OCI-LY7 (cell line): ENCODE data around the gene CLEC4C. TPM values are rescaled to one million over a fixed set of nuclear protein-coding genes. Genes with fewer than 3 reads are reported as not detected.

Source experiments
- BruUV-seq: library from RNA; stranded (reverse); fragments of 400-500 nt; replicated peaks from 2 replicates; lab custom pipeline; 2021; lab: Mats Ljungman, UMichigan
- CTCF ChIA-PET: fragments of 300-600 bp; sonication (Branson Sonifier 250); formaldehyde crosslinking; loops from one replicate; lab custom pipeline; 2022; ENCODE audit warnings: antibody characterized with exemption; ENCODE audit not compliant: unreplicated experiment; lab: Charles Lee
- POLR2A ChIA-PET: fragments of 300-600 bp; sonication (Branson Sonifier 250); formaldehyde crosslinking; loops from one replicate; lab custom pipeline; 2022; ENCODE audit warnings: antibody characterized with exemption; lab: Charles Lee
- DNase-seq: peaks from one replicate; pipeline ENCODE4 v3.0.0-alpha.2; 2015; ENCODE audit warnings: low spot score
- H2AFZ ChIP-seq: fragments of 200-600 bp; sonication (generic), shearing (Covaris generic); 2 replicates; pipeline ENCODE4 v1.6.1; 2014; ENCODE audit warnings: mild to moderate bottlenecking, antibody characterized with exemption, low read length, moderate library complexity
- H3K27ac ChIP-seq: fragments of 200-600 bp; sonication (generic); 2 replicates; pipeline ENCODE4 v1.5.1; 2014; ENCODE audit warnings: mixed run types, low read depth, mild to moderate bottlenecking, moderate library complexity, low read length, inconsistent platforms; ENCODE audit not compliant: poor library complexity, severe bottlenecking
- H3K36me3 ChIP-seq: fragments of 200-600 bp; sonication (generic); 2 replicates; pipeline ENCODE4 v1.6.1; 2014; ENCODE audit warnings: mild to moderate bottlenecking, antibody characterized with exemption, low read length, moderate library complexity, mixed read lengths; ENCODE audit not compliant: insufficient read depth
- H3K4me1 ChIP-seq: fragments of 200-600 bp; sonication (generic); 2 replicates; pipeline ENCODE4 v1.5.1; 2014; ENCODE audit warnings: mild to moderate bottlenecking, low read length; ENCODE audit not compliant: insufficient read depth, poor library complexity, severe bottlenecking
- H3K4me2 ChIP-seq: fragments of 200-600 bp; sonication (generic); 2 replicates; pipeline ENCODE4 v1.6.1; 2014; ENCODE audit warnings: mild to moderate bottlenecking, low read length
- H3K4me3 ChIP-seq: fragments of 200-600 bp; sonication (generic); 2 replicates; pipeline ENCODE4 v1.5.1; 2014; ENCODE audit warnings: mild to moderate bottlenecking, low read depth, low read length; ENCODE audit not compliant: poor library complexity, severe bottlenecking
- H3K79me2 ChIP-seq: fragments of 200-600 bp; sonication (generic); 2 replicates; pipeline ENCODE4 v1.6.1; 2016; ENCODE audit warnings: low read depth, mild to moderate bottlenecking, low read length, moderate library complexity, mixed read lengths; ENCODE audit not compliant: insufficient read depth
- H3K9me2 ChIP-seq: fragments of 200-600 bp; sonication (generic); 2 replicates; pipeline ENCODE4 v1.6.1; 2016; ENCODE audit warnings: mild to moderate bottlenecking, low read length, mixed read lengths; ENCODE audit not compliant: insufficient read depth
- H3K9me3 ChIP-seq: fragments of 200-600 bp; sonication (generic); 2 replicates; pipeline ENCODE4 v1.6.1; 2014; ENCODE audit warnings: mild to moderate bottlenecking, mixed run types, low read length, mixed read lengths
- H4K20me1 ChIP-seq: fragments of 200-600 bp; sonication (generic); 2 replicates; pipeline ENCODE4 v1.6.1; 2014; ENCODE audit warnings: mild to moderate bottlenecking, antibody characterized with exemption, low read length, moderate library complexity, mixed read lengths; ENCODE audit not compliant: insufficient read depth
- EZH2phosphoT487 ChIP-seq: fragments of 200-600 bp; sonication (generic); IDR thresholded peaks from 2 replicates; pipeline ENCODE4 v1.6.1; 2018; ENCODE audit warnings: low read depth, borderline replicate concordance, mild to moderate bottlenecking, mixed run types, antibody characterized with exemption, low read length, moderate library complexity, mixed read lengths
- intact Hi-C: fragments of 100-400 bp; cut with micrococcal nuclease; formaldehyde crosslinking; loops from one replicate; pipeline ENCODE4 v1.10.0; 2022; ENCODE audit not compliant: unreplicated experiment
- total RNA-seq, 2 experiments: library from RNA; depleted of rRNA in 1 of 2; stranded (reverse); fragments of >200 nt in 1 of 2; shearing (Covaris generic) in 1 of 2; gene quantifications; 2 replicates each; pipeline ENCODE4 v1.2.3, GENCODE V29; 2014 to 2022
- TF ChIP-seq, protein P1 (sequence below): fragments of 200-600 bp; sonication (generic); conservative IDR thresholded peaks from 2 replicates; pipeline ENCODE4 v1.5.1; 2014; ENCODE audit warnings: mild to moderate bottlenecking, antibody characterized with exemption, low read length, moderate library complexity, mixed read lengths

CLEC4C gene
- total RNA-seq, 2 experiments from 2014 or later = not detected

DNA sequence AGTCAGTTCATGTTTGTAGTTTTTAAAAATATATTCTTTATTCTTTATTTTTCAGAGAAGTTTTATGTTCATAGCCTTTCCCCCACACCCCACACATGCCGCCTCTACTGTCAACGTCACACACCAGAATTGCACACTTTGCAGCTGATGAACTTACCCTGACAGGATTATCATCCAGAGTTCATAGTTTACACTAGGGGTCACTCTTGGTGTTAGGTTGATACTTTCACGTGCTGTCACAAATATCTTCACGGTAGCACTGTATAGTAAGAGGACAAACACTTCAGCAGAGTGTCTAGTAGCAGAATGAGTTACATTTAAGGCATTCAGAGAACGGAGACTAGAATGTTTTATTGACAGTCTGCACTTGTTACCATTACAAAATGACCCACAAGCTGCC lies 30.8 kb downstream of the CLEC4C start:
- H3K36me3 ChIP-seq = no peaks in the 10 kb centered on the region
- intact Hi-C loops = no loop called here
- H3K4me1 ChIP-seq = no peaks in the 10 kb centered on the region
- no peak overlapping the region for H3K4me2 ChIP-seq
- no peak overlapping the region for H2AFZ ChIP-seq
- no peaks in the 10 kb centered on the region for H3K9me3 ChIP-seq
- POLR2A ChIA-PET = no interaction called here
- no peaks in the 10 kb centered on the region for H4K20me1 ChIP-seq
- no TSS peak for BruUV-seq
- no peak for TF ChIP-seq EZH2phosphoT487
- TF ChIP-seq, protein P1, sequence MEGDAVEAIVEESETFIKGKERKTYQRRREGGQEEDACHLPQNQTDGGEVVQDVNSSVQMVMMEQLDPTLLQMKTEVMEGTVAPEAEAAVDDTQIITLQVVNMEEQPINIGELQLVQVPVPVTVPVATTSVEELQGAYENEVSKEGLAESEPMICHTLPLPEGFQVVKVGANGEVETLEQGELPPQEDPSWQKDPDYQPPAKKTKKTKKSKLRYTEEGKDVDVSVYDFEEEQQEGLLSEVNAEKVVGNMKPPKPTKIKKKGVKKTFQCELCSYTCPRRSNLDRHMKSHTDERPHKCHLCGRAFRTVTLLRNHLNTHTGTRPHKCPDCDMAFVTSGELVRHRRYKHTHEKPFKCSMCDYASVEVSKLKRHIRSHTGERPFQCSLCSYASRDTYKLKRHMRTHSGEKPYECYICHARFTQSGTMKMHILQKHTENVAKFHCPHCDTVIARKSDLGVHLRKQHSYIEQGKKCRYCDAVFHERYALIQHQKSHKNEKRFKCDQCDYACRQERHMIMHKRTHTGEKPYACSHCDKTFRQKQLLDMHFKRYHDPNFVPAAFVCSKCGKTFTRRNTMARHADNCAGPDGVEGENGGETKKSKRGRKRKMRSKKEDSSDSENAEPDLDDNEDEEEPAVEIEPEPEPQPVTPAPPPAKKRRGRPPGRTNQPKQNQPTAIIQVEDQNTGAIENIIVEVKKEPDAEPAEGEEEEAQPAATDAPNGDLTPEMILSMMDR = peak; percentile 64
- no peaks in the 10 kb centered on the region for H3K9me2 ChIP-seq
- DNase-seq = peak; percentile 11
- CTCF ChIA-PET = no interaction called here
- no peak overlapping the region for H3K4me3 ChIP-seq
- H3K79me2 ChIP-seq = no peaks in the 10 kb centered on the region
- H3K27ac ChIP-seq = no peak overlapping the region

DNA sequence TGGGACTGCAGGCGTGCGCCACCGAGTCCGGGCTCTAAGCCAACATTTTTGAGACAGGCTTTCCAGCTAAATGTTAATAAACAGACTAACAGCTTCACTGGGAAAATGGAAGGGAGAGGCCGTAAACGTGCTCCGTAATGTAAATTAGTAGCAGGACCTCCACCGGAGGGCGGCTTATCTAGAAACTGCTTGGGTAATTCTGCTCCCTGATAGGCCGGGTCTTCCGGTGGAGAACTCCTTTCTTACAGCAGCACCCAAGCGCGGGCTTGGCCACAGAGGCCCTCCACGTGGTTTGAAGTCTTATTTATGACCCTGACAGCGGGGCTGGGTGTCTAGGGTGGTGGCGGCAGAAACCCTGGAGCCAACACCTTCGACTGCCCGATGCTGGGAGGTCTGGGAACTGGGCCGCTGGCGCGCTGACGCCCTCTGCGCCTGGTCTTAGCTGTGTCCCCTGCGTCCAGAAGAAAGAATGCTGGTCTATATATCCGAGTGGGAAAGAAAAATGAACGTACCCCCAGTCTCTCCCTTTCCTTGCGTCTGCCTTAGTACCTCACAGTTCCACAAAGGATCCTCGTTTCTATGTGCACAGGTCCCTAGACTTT lies 34.2 kb downstream of the CLEC4C start:
- CTCF ChIA-PET = no interaction called here
- Histone ChIP-seq H3K9me2 (no peaks in the 10 kb centered on the region), H2AFZ (no peak overlapping the region), H3K36me3 (no peaks in the 10 kb centered on the region), H3K9me3 (no peaks in the 10 kb centered on the region), H3K4me2 (no peak overlapping the region), H3K4me1 (no peaks in the 10 kb centered on the region), H3K79me2 (no peaks in the 10 kb centered on the region), H4K20me1 (no peaks in the 10 kb centered on the region), H3K27ac (no peak overlapping the region), H3K4me3 (no peak overlapping the region)
- no peak for TF ChIP-seq EZH2phosphoT487
- TF ChIP-seq, protein P1 = no peak
- BruUV-seq = no TSS peak
- POLR2A ChIA-PET = no interaction called here
- intact Hi-C loops = no loop called here
- no peak for DNase-seq

DNA sequence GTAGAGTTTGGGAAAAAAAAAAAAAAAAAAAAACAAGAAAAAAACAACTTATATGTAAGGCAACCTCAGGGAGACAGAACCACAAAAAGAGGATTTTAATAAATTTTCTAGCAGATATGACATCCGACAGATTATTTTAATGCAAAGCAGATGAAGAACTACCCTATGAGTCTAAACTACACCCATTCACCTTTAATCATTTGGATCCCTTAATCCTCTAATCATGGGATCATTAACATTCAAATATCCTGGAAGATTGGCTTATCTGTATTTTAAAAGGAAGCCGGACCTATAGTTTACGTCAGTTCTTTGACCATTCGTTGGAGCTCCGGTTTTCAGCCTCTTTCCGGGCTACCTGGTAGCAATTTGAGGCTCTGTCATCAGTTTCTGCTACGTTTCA lies 36.0 kb downstream of the CLEC4C start, which contains the start of gene DPPA3:
Gene DPPA3, plus strand, starts transcription at position 301 of the 400 bp plus-strand sequence. CDS start 138 bp downstream, outside the sequence.
- Histone ChIP-seq H3K9me2 (no peaks in the 10 kb centered on the region), H3K9me3 (no peaks in the 10 kb centered on the region), H3K36me3 (no peaks in the 10 kb centered on the region), H3K27ac (no peak within 1 kb of the TSS), H2AFZ (no peak within 1 kb of the TSS), H3K4me2 (no peak within 1 kb of the TSS), H3K4me1 (no peaks in the 10 kb centered on the region), H3K79me2 (no peaks in the 10 kb centered on the region), H3K4me3 (no peak within 1 kb of the TSS), H4K20me1 (no peaks in the 10 kb centered on the region)
- POLR2A ChIA-PET = interaction anchor here (0.7 kb wide), 1 partner anchor 824 kb away, joined by 5 read pairs; no protein-coding TSS in a partner anchor
- intact Hi-C loops = no loop called here
- CTCF ChIA-PET = no interaction called here
- no peak for DNase-seq
- TF ChIP-seq EZH2phosphoT487 = no peak
- TF ChIP-seq, protein P1 = no peak
- no TSS peak for BruUV-seq
